Measurements from ENCODE around the gene DNAH2.

The DNAH2 gene

DNA sequence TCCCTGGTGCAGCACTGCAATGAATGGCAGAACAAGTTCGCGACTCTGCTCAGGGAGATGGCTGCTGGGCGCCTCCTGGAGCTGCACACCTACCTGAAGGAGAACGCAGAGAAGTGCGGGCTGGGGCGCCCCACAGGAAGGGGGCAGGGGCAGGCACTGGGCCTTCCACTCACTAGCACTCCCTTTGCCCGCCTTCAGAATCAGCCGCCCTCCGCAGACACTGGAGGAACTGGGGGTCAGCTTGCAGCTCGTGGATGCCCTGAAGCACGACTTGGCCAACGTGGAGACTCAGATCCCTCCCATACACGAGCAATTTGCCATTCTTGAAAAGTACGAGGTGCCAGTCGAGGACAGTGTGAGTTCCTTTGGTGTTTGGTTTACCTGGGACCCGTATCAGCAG is 46.4 kb downstream of the DNAH2 start (continued):
- TF ChIP-seq, protein P1, sequence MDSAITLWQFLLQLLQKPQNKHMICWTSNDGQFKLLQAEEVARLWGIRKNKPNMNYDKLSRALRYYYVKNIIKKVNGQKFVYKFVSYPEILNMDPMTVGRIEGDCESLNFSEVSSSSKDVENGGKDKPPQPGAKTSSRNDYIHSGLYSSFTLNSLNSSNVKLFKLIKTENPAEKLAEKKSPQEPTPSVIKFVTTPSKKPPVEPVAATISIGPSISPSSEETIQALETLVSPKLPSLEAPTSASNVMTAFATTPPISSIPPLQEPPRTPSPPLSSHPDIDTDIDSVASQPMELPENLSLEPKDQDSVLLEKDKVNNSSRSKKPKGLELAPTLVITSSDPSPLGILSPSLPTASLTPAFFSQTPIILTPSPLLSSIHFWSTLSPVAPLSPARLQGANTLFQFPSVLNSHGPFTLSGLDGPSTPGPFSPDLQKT (IDR thresholded peaks at IDR 0.05; ENCODE audit: borderline replicate concordance, low read depth, low read length), result no peak
- no peak for TF ChIP-seq ZNF169 (tag by site-specific recombination; IDR thresholded peaks at IDR 0.05)

DNA sequence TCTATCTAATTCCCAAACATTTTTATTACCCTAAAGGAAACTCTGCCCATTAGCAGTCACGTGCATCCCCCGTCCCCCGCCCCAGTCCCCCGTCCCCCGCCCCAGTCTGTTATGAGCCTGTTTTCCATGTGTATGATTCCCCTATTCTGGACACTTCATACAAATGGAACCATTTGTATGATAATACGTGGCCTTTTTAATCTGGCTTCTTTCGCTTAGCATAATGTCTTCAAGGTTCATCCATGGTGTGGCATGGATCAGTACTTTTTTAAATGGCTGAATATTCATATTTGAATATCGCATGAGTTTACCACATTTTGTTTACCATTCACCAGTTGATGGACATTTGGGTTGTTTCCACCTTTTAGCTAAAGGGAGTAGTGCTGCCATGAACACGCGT is 49.5 kb downstream of the DNAH2 start:
- ChIA-PET POLR2A (interaction anchor here (0.7 kb wide), 1 partner anchor 19 kb away, joined by 3 read pairs; no protein-coding TSS in a partner anchor), CTCF (interaction anchor here (0.5 to 1.1 kb wide), 8 partner anchors 15 to 831 kb away, joined by 3 to 6 read pairs (median 4); partner anchors contain the start of gene WRAP53)
- no peak for TF ChIP-seq ZNF658 (tag by site-specific recombination; IDR thresholded peaks at IDR 0.05)
- no peak for TF ChIP-seq ZFP37 (tag by site-specific recombination; IDR thresholded peaks at IDR 0.05)
- TF ChIP-seq ZBTB8A (tag by site-specific recombination; IDR thresholded peaks at IDR 0.05), result no peak
- TF ChIP-seq, protein P2, sequence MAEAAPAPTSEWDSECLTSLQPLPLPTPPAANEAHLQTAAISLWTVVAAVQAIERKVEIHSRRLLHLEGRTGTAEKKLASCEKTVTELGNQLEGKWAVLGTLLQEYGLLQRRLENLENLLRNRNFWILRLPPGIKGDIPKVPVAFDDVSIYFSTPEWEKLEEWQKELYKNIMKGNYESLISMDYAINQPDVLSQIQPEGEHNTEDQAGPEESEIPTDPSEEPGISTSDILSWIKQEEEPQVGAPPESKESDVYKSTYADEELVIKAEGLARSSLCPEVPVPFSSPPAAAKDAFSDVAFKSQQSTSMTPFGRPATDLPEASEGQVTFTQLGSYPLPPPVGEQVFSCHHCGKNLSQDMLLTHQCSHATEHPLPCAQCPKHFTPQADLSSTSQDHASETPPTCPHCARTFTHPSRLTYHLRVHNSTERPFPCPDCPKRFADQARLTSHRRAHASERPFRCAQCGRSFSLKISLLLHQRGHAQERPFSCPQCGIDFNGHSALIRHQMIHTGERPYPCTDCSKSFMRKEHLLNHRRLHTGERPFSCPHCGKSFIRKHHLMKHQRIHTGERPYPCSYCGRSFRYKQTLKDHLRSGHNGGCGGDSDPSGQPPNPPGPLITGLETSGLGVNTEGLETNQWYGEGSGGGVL (tag by site-specific recombination; IDR thresholded peaks at IDR 0.05), result no peak
- no peak for TF ChIP-seq TRIM28 (IDR thresholded peaks at IDR 0.05; ENCODE audit: borderline replicate concordance, low read length)
- TF ChIP-seq ZNF529 (tag by site-specific recombination; IDR thresholded peaks at IDR 0.05; ENCODE audit: insufficient replicate concordance), result no peak
- TF ChIP-seq ZBTB21 (tag by site-specific recombination; IDR thresholded peaks at IDR 0.05), result no peak
- TF ChIP-seq, protein P3, sequence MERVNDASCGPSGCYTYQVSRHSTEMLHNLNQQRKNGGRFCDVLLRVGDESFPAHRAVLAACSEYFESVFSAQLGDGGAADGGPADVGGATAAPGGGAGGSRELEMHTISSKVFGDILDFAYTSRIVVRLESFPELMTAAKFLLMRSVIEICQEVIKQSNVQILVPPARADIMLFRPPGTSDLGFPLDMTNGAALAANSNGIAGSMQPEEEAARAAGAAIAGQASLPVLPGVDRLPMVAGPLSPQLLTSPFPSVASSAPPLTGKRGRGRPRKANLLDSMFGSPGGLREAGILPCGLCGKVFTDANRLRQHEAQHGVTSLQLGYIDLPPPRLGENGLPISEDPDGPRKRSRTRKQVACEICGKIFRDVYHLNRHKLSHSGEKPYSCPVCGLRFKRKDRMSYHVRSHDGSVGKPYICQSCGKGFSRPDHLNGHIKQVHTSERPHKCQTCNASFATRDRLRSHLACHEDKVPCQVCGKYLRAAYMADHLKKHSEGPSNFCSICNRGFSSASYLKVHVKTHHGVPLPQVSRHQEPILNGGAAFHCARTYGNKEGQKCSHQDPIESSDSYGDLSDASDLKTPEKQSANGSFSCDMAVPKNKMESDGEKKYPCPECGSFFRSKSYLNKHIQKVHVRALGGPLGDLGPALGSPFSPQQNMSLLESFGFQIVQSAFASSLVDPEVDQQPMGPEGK (tag by site-specific recombination; IDR thresholded peaks at IDR 0.05), result no peak
- TF ChIP-seq, protein P4, sequence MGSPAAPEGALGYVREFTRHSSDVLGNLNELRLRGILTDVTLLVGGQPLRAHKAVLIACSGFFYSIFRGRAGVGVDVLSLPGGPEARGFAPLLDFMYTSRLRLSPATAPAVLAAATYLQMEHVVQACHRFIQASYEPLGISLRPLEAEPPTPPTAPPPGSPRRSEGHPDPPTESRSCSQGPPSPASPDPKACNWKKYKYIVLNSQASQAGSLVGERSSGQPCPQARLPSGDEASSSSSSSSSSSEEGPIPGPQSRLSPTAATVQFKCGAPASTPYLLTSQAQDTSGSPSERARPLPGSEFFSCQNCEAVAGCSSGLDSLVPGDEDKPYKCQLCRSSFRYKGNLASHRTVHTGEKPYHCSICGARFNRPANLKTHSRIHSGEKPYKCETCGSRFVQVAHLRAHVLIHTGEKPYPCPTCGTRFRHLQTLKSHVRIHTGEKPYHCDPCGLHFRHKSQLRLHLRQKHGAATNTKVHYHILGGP (tag by site-specific recombination; IDR thresholded peaks at IDR 0.05), result no peak
- no peak for TF ChIP-seq ZNF2 (tag by site-specific recombination; IDR thresholded peaks at IDR 0.05)
- TF ChIP-seq ZBTB7A (tag by site-specific recombination; IDR thresholded peaks at IDR 0.05; ENCODE audit: low read depth), result no peak
- TF ChIP-seq, protein P5, sequence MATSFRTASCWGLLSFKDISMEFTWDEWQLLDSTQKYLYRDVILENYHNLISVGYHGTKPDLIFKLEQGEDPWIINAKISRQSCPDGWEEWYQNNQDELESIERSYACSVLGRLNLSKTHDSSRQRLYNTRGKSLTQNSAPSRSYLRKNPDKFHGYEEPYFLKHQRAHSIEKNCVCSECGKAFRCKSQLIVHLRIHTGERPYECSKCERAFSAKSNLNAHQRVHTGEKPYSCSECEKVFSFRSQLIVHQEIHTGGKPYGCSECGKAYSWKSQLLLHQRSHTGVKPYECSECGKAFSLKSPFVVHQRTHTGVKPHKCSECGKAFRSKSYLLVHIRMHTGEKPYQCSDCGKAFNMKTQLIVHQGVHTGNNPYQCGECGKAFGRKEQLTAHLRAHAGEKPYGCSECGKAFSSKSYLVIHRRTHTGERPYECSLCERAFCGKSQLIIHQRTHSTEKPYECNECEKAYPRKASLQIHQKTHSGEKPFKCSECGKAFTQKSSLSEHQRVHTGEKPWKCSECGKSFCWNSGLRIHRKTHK (tag by site-specific recombination; IDR thresholded peaks at IDR 0.05), result no peak
- TF ChIP-seq KLF7 (tag by site-specific recombination; IDR thresholded peaks at IDR 0.05; ENCODE audit: borderline replicate concordance), result no peak
- TF ChIP-seq ZNF311 (tag by site-specific recombination; IDR thresholded peaks at IDR 0.05; ENCODE audit: borderline replicate concordance), result no peak
- TF ChIP-seq MZF1 (tag by site-specific recombination; IDR thresholded peaks at IDR 0.05; ENCODE audit: borderline replicate concordance), result no peak
- TF ChIP-seq, protein P6, sequence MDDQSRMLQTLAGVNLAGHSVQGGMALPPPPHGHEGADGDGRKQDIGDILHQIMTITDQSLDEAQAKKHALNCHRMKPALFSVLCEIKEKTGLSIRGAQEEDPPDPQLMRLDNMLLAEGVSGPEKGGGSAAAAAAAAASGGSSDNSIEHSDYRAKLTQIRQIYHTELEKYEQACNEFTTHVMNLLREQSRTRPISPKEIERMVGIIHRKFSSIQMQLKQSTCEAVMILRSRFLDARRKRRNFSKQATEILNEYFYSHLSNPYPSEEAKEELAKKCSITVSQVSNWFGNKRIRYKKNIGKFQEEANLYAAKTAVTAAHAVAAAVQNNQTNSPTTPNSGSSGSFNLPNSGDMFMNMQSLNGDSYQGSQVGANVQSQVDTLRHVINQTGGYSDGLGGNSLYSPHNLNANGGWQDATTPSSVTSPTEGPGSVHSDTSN (CRISPR knock-in tag; IDR thresholded peaks at IDR 0.05), result no peak
- TF ChIP-seq TCF7L2 (IDR thresholded peaks at IDR 0.05; ENCODE audit: borderline replicate concordance, low read depth, low read length), result no peak
- no peak for TF ChIP-seq ZNF341 (tag by site-specific recombination; IDR thresholded peaks at IDR 0.05; ENCODE audit: low read depth)
- Histone ChIP-seq H3K36me3 (ENCODE audit: control insufficient read depth in 2 of 2, insufficient read depth in 1 of 2, low read length in 2 of 2) (no peaks in the 10 kb centered on the region), H3K27ac (ENCODE audit: extremely low read depth, low read depth, low read length) (no peak overlapping the region), H3K9me3 (ENCODE audit: control insufficient read depth, insufficient read depth, low read depth, low read length) (no peaks in the 10 kb centered on the region), H3K4me1 (ENCODE audit: control insufficient read depth, insufficient read depth, low read length) (no peaks in the 10 kb centered on the region), H3K4me3 (ENCODE audit: low read depth, low read length) (no peak overlapping the region)

All from HEK293 (cell line).